HG03460 (cell line): ENCODE results near the gene ALDH1L2.
"Not testable (repeated sequence)": the region's sequence is repeated elsewhere in the genome, so short reads cannot be mapped to it uniquely, and the experiment has no call there.

Source experiments
- ATAC-seq: cut with Tn5 transposase; IDR thresholded peaks from one replicate; pipeline ENCODE4 v1.9.1; 2021; ENCODE audit not compliant: unreplicated experiment

The ALDH1L2 gene

GRCh38 chr12:104986022-104986941 is 98.0 kb downstream of the ALDH1L2 start, which contains the start of gene NOPCHAP1:
NOPCHAP1 (plus strand) TSS chr12:104986316; CDS start chr12:104986353, 37 bp downstream.
- ATAC-seq: peak; percentile 99

- ATAC-seq: no peak
Measured at GRCh38 chr12:104985206-104985605, 99.1 kb downstream of the ALDH1L2 start.

- ATAC-seq: not testable (repeated sequence)
Measured at GRCh38 chr12:104977688-104978087, 106.6 kb downstream of the ALDH1L2 start.

GRCh38 chr12:104976703-104977102 is 107.6 kb downstream of the ALDH1L2 start:
- ATAC-seq: no peak

- ATAC-seq: no peak
Measured at GRCh38 chr12:104975587-104976343, 108.5 kb downstream of the ALDH1L2 start.

- peak; percentile 97 for ATAC-seq
Measured at GRCh38 chr12:104974626-104975290, 109.5 kb downstream of the ALDH1L2 start.

GRCh38 chr12:104973250-104973649 is 111.0 kb downstream of the ALDH1L2 start:
- no peak for ATAC-seq

GRCh38 chr12:104971306-104971705 is 113.0 kb downstream of the ALDH1L2 start:
- ATAC-seq: no peak
